Activated T-cell treated with anti-CD3 and anti-CD28 coated beads for 1 hour (primary cell): ENCODE data around the gene MAPK7.

Experiments
- DNase-seq: peaks from one replicate; pipeline ENCODE4 v3.0.0-alpha.2; 2020; ENCODE audit warnings: low read depth

Gene MAPK7

DNA sequence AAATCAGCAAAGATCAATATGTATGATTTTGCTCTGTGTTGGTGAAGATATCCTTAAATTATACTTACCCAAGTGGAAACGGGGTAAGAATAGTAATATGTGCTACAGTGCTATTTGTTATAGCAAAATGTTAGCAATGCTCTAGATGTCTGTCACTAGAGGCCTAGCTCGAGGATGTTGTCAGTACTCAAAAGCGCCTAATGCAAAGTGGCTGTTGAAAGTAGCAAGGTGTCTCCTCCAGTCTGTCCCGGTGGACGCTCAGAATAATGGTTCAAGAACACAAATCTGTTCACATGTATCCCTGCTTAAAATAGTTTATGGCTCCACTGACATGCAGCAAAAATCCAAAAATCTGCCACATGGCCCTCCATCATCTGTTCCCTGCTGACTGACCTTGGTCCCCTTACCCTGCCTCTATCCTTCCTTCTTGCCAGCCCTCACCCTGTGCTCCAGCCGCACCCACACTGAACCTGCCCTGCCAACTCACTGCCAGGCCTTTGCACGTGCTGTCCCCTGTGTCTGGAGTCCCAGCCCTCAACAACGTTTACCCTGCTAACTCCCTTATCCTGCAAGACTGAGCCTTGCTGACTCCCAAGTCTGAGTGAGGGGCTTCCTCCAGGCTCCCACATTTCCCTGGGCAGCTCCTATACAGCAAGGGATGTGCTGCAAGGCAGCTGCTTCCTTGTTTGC lies 23.2 kb downstream of the MAPK7 start:
- DNase-seq: no peak

DNA sequence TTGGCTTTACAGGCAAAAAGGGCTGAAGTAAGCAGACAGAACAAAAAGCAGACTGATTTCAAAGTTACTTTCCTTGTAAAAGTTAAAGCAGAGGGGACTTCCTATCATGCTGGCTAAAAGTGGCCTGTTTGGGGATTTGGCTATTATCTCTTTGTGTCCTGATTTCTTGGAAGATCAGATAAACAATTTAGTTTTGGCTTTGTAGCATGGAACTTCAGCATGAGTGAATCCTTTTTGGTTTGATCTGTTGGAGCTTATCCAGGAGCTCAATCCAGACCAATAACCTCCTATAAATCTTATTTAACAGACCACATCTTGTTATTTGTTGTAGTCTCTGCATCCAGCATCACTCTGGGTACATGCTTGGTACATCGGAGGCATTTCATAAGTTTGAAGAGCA lies 23.9 kb downstream of the MAPK7 start:
- DNase-seq: no peak

DNA sequence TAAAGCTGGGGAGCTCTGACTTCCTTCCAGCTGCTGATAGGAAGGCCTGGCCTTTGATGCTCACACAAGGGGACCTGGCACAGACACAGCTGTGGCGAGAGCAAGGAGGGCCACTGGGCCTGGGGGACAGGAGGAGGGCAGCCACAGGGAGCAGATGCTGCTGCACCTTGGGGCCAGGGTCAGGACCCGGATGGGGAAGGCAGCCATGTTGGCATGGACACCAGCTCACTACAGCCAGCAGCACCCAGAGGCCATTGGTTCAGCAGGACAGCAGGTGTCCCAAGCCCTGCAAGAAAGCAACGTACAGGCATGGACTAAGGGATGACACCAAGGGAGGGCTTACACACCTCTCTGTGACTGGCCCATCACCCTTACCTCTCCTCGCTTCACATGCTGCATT lies 24.7 kb downstream of the MAPK7 start:
- no peak for DNase-seq

DNA sequence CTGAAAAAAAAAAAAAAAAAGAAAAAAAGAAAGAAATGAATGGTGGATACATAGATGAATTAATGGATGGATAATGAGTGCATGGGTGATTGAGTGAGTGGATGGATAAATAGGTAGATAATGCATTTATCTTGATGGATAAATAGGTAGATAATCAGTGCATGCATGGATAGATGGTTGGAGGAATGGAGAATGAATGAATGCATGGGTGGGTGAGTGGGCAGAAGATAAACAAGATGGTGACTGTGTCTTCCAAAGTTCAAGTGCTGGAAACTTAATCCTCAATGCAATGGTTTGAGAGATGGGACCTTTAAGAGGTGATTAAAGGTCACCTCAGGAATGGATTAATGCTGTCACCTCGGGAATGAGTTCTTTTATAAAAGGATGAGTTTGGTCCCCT lies 26.0 kb downstream of the MAPK7 start:
- no peak for DNase-seq

DNA sequence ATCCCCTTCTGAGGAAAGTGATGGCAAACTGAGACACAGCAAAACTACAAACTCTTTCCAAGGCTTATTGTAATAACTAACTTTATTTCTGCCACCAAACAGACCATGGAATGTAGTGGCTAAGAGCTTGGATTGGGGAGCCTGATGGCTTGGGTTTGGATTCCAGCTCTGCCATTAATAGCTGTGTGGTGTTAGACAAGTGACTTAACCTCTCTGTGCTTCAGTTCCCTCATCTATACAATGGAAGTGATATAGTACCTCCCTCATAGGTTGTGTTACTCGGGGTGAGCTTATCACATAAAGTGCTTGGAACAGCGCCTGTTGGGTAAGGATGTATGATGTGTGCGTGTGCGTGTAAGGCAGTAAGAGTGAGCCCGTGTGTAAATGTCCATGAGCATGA lies 26.8 kb downstream of the MAPK7 start:
- no peak for DNase-seq

DNA sequence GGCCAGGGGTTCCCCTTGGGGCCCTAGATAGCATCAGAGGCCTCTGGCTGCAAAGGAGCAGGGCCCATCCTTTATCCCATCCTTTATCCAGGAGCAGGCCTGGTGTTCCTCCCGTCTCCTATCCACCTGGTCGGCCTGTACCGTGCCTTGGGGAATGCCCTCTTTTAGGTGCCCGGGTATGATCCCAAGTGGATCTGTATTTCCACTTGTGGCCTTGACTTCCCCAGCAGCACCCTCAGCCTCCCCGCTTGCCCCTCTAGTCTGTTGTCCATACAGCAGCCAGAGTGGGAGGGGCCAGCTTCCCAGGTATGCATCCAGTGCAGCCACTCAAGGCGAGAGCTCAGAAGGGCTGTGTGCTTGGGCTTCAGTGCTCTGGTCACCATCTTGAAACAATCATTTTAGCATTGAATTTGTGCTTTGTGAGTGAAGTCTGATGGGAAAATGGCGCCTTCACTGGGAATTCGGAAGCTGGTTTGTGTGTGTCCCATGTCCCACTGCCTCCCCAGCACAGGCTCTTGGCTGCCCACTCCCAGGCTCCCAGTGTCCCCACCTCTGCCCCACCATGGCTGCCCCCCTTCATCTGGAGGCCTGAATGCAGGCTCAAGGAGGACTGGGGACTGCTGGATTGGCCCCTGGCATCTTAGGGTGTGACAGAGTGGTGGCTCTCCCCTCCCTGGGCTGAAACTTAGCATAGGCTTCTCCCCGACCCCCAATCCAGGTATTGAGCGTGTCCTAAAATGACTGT lies 29.5 kb downstream of the MAPK7 start:
- no peak for DNase-seq

DNA sequence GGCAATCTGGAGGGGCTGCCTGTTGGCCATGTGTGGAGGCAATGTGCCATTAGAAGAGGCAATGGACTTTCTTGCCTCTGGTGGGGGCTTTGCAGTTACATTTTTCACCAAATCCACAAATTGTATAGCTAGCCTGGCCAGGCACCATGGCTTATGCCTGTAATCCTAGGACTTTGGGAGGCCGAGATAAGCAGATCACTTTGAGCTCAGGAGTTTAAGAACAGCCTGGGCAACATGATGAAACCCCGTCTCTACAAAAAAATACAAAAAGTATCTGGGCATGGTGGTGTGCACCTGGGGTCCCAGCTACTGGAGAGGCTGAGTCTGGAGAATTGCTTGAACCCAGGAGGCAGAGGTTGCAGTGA lies 30.0 kb downstream of the MAPK7 start:
- DNase-seq: no peak

DNA sequence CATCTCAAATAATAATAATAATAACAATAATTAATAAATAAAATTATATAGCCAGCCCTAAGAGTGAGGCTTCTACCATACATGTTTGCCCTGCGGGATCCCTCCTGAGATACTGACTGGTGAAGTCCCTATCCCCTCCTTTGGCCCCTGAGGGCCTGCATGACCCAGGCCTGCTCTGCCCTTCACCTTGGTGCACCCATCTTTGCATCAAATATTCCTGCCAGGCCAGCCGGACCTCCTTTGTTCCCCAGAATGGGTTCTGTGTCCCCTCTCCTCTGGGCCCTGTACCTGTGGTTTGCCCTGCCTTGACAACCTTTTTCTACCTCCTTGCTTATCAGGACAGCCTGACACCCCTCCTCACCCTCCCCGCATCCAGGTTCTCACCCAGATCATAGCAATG lies 30.8 kb downstream of the MAPK7 start:
- DNase-seq: no peak

DNA sequence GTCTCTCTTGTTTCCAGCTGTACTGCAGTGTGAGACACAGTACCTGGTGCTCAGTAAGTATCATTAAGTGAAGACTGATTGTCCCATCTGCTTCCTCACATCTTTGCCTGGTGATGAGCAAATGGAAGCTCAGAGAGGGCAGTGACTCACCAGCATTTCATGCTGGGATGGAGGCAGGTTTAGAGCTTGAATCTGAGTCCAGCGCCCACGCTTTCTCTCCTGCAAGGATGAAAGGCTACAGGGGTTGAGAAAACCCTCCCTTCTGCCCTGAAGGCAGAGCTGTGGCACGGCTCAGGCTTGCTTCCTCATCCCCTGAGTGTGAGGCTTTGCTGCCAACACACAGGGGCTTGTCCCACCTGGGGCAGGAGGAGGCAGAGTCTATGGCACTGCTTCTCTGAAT lies 31.2 kb downstream of the MAPK7 start:
- DNase-seq: no peak

DNA sequence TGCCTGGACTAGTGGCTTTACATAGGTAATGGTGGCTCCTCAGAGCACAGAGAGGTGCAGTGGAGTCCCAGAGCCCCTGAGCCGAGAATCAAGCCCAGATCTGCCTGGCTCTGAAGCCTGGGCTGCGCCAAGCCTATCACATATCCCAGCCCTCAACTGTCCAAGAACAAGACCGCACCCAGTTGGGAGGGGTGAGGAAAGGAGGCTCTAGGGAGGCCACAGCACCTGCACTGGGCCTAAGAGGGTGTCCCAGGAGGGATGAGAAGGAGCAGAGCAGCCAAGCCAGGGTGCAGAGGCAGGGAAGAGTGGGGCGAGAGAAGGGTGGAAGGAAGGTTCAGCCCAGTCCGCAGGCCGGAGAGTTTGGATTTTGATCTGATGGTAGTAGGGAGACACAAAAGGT lies 31.8 kb downstream of the MAPK7 start:
- no peak for DNase-seq

DNA sequence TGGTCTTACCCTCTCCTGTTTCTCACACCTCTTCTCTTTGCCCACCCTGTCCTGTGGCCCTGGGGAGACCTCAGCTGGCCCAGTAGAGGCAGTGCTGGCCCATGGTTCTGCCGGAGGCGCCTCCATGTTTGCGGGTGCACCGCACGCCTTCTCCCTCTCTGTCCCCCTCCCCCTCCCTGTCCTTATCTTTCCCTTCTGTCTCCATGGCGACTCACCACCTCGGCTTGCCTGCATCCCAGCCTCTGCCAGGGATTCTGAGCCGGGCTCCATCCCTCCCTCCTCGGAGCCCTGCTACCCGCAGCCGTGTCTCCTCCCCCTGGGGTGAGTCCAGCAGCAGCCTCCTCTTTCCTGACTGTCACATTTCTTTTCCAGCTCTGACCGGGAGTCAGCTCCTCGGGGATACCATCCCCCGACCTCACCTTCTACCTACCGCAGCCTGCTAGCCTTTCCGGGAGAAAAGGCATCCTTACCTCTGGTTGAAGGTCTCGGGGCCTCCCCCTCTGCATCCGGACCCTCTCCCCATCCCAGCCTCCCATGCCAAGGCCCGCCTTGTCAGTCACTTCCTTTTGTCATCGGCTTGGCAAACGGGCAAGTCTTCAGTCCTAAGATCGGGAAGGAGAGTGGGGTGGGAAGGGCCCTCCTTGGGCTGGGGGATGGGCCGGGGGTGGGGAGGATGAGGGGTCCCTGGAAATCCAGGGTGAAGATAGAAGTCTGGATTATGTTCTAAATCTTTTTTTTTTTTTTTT lies 32.8 kb downstream of the MAPK7 start, which contains the start of gene RNF112:
Gene RNF112 (plus strand): TSS at position 358 of the 746 bp plus-strand sequence. CDS start 177 bp downstream, at position 535.
- DNase-seq: no peak

DNA sequence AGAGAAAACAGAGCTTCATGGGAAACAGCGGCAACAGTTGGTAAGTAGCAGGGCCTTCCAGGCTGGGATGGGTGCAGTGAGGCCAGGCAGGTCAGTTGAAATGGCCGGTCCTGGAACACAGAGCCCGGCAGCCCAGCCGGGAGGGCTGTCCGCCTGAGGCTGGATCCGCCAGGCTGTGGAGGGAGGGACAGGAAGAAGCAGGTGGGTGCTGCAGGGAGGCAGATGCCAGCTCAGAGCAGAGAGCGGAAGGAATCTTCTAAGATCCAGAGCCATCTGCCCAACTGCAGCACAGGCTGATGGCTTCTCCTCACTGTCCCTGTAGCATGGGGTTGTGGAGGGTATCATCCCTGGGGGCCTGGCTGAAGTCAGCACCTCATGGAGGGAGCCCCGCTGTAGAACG lies 33.3 kb downstream of the MAPK7 start:
- no peak for DNase-seq

DNA sequence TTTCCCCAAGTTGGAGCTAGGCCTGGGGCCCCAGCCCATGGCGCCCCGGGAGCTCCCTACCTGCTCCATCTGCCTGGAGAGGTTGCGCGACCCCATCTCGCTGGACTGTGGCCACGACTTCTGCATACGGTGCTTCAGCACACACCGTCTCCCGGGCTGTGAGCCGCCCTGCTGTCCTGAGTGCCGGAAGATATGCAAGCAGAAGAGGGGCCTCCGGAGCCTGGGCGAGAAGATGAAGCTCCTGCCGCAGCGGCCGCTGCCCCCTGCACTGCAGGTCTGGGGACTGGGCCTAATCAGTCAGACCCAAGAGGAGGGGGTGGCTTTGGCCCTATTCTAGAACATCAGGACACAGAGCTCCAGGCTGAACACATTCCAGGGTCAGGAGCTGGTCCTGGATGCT lies 34.2 kb downstream of the MAPK7 start:
- no peak for DNase-seq

DNA sequence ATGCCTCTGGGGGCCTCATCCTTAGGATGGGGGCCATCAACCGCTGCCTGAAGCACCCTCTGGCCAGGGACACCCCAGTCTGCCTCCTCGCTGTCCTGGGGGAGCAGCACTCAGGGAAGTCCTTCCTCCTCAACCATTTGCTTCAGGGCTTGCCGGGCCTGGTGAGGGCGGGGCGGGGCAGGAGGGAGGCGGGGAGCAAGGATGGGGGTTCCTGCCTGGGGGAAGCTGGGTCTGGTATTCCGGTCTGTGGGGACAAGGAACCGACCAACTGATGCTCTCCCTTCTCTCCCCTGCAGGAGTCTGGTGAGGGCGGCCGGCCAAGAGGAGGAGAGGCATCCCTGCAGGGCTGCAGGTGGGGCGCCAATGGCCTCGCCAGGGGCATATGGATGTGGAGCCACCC lies 34.7 kb downstream of the MAPK7 start:
- no peak for DNase-seq

DNA sequence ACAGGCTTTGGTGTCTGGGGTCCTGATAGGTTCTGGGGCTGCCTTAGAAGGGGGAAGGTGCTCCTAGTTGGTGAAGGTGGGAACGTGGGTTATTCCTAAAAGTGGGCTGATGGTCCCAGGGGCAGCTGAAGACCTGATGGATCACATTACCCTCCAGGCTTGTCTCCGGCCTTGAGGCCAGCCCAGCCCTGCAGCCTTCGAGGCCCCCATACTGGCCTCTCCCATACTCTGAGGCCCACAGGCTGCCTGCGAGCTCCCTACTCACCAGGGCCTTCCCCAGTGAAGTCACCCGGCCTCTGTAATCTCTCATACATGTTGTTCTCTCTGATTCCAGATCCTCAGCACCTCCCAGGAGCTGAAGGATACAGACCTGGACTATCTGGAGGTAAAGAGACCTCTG lies 35.5 kb downstream of the MAPK7 start:
- DNase-seq: no peak

DNA sequence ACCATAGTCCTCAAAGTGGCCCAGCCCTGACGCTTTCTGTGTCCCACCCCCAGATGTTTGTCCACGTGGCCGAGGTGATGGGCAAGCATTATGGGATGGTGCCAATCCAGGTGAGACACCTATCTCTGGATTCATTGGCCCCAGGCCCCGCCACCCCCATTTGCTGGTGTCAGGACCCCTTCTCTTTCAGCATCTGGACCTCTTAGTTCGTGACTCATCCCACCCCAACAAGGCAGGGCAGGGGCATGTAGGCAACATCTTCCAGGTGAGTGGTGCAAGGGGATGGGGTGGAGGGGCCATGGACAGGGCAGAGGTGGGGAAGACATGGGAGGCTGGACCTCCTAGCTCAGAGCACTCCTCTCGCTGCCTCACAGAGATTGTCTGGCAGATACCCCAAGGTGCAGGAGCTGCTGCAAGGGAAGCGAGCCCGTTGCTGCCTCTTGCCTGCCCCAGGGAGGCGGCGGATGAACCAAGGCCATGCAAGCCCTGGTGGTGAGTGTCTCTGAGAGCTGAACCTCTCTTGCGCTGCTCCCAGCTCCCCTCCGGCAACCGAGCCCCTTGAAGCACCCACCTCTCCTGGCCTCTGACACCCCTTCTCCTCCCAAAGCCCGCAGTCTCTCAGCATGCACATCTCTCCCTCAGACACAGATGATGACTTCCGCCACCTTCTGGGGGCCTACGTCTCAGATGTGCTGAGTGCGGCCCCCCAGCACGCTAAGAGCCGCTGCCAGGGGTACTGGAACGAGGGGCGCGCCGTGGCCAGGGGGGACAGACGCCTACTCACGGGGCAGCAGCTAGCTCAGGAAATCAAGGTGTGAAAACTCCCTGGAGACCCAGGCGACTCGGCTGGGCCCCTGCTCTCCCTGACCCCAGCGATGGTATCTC lies 36.3 kb downstream of the MAPK7 start:
- no peak for DNase-seq

DNA sequence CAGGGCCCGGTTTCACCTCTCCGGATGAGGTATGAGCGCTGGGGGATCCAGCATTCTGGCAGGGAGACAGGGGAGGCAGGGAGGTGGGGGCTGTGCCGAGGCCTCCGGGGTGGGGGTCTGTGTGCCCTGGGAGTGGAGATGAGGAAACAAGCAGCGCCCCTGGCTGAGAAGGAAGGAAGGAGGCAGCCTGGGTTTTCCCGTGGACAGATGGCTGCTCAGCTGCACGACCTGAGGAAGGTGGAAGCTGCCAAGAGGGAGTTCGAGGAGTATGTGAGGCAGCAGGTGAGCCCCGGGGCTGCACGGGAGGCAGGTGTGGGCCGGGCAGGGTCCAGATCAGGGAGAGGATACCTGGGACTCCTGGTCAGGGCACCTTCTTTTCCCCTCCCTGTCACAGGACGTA lies 37.0 kb downstream of the MAPK7 start:
- DNase-seq: no peak

DNA sequence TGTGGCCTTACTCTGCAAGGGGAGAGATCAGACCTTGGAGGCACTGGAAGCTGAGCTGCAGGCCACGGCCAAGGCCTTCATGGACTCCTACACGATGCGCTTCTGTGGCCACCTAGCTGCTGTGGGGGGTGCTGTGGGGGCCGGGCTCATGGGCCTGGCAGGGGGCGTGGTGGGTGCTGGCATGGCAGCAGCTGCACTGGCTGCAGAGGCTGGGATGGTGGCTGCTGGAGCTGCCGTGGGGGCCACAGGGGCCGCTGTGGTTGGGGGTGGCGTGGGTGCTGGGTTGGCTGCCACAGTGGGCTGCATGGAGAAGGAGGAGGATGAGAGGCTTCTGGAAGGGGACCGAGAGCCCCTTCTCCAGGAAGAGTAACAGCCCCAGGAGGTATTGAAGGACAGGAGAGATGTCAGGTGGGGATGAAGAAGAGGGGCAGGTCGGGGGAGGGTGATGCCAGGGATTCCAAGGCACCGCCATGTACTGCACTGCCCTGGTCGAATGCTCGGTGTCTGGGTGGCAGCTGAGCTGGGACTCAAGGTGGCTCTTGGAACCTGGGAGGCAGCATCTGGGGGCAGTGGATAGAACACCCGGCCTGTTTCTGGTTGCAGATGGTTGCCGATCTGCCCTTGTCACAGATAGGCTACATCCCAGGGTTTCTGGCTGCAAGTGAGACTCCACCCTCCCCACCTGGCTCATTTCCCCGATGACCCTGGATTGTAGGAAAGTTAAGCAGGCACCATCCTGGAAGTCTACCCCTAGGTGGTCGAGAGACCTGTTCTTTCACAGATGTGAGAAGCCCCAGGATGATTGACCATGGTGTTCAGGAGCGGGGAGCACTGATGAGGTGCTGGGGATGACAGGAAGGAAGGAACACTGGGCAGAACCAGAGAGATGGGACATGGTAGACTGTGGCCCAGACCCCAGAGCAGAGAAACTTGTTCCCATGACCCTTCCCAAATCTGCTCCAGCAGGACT lies 37.8 kb downstream of the MAPK7 start:
- no peak for DNase-seq

DNA sequence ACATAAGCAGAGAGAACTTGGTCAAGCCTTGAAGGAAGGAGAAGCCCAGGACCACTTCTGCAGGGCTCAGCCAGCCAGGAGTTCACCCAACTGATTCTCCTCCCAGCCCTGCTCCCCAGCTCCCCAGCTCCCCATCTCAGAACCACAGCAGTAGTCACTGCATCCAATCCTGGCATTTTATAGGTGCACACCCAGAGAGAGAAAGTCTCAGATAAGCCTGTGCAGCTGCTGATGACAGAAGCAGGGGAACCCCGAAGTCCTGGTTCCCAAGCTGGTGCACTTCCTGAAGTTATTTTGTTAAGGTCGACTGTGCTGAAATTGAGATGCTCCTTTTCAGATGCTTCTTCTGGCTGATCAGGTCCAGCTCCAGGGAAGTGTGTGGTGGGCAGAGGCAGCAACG lies 39.3 kb downstream of the MAPK7 start:
- DNase-seq: no peak

DNA sequence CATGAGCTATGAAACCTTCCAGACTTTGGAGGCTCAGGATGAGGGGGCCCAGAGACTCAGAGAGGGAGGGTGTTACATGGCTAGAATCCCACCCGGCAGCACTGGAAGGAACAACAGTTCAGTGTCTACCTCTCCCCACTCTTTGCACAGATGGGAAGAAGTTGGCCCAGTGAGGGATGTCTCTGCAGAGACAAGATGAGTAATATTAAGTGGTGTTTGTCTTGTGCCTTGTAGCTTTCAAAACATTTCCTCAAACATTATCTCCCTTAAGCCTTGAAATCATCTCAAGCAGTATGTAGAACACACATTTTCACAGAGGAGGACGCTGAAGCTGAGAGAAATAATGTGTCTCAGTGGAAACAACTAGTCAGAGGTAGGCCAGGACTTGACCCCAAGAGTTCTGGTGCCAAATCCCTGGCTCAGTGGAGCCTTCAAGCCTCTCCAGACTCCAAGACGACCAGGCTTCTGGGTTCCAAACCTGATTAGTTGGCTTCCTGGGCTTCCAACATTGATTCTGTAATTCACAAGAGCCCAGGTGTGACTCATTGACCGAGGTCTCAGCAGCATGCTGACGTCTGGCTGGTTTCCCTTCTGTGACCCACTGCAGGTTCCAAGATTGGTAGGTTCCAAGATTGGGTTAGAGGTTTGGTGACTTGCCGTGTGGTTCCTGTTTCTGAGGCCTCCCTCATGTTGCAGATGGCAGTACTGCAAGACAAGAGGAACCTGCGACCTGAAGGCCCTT lies 40.1 kb downstream of the MAPK7 start:
- no peak for DNase-seq
